Ramos (cell line): ENCODE measurements around the gene APMAP.

ENCODE experiments used
- in situ Hi-C: fragments of 300-500 bp; cut with MboI; formaldehyde crosslinking; loops from one replicate; pipeline ENCODE4 v1.14.3; 2022; ENCODE audit warnings: low sequenced_read_pairs; ENCODE audit not compliant: unreplicated experiment

The APMAP gene

GRCh38 chr20:25025091-25025861 lies 32.7 kb upstream of the APMAP start:
- in situ Hi-C loops = no loop called here

DNA sequence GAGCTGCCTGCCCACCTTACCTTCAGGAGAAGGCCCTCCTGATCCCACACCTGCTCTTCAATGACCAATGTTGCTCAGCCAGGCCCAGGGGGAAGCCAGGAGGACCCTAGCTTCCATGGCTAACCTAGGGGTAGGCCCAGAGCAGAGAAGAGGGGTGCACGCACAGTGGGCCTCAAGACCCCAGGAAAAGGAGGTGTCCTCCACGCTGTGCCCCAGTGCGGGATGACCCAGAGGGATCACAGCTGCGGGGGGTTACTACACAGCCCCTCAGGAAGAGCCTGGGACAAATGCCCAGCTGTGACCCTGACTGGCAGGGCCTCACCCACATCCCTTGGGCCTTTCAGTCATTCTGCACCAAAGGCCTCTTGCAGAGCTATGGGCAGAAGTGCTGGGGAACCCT lies 31.6 kb upstream of the APMAP start:
- in situ Hi-C loops = no loop called here

DNA sequence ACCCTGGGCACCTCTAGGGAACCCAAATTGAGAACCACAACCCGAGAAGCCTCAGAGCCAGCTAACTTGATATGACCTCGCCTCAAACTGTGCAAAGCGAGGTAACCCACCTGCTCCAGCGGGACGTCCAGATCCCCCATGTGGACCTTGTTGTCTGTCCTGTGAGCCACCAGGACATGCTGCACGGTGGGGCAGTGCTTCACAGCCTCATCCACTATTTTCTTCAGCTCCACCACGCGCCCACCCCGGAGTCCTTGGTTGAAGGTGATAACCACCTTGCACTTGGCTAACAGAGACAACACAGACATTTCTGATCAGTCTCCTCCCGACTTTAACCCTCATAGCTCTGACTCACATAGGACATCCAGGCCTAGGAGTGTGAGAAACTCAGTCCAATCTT lies 30.8 kb upstream of the APMAP start:
- in situ Hi-C loops = no loop called here

GRCh38 chr20:25022680-25023079 lies 30.1 kb upstream of the APMAP start:
- in situ Hi-C loops = no loop called here

DNA sequence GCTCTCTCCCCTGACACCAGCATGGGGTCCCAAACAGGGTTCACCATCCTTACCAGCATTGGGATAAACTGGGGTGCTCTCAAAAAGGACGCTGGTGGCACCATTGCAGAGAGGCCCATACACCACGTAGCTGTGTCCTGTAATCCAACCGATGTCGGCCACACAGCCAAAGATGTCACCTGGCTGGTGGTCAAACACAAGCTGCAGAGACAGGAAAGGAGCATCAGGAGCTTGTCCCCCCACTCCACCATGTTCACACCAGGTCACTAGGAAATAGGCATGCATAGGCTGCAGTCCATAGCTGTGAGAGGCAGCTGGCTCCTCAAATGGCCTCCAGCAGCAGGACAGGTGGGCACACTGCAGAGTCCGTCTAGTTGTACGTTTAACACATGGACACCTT lies 28.8 kb upstream of the APMAP start:
- in situ Hi-C loops = no loop called here

- in situ Hi-C loops = no loop called here
These were observed 28.4 kb upstream of the APMAP start for GRCh38 chr20:25020901-25021301.

GRCh38 chr20:25020345-25020744 lies 27.8 kb upstream of the APMAP start:
- in situ Hi-C loops = no loop called here

- in situ Hi-C loops = no loop called here
These were observed 27.0 kb upstream of the APMAP start for GRCh38 chr20:25019381-25020155.

GRCh38 chr20:25018841-25019240 lies 26.3 kb upstream of the APMAP start:
- in situ Hi-C loops = no loop called here

GRCh38 chr20:25018425-25018824 lies 25.9 kb upstream of the APMAP start:
- in situ Hi-C loops = no loop called here

GRCh38 chr20:25017257-25017803 lies 24.8 kb upstream of the APMAP start:
- in situ Hi-C loops = no loop called here

DNA sequence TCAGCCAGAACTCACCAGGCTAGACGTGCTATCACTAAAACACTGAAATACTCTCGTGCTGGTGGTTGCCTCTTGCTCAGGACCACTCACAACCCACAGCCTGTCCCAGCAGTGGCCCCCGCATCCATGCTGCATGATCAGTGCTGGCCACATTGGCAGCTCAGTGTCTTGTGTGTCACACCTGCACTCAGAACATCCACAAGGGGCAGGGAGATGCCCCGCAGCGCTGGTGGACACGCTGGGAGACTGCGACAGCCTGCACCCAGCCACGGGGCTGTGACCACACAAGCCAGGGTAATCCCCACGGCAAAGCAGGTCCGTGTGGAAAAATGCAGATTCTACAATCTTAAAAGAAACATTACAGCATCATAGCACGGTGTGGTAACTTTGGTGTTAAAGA lies 23.9 kb upstream of the APMAP start:
- in situ Hi-C loops = no loop called here

DNA sequence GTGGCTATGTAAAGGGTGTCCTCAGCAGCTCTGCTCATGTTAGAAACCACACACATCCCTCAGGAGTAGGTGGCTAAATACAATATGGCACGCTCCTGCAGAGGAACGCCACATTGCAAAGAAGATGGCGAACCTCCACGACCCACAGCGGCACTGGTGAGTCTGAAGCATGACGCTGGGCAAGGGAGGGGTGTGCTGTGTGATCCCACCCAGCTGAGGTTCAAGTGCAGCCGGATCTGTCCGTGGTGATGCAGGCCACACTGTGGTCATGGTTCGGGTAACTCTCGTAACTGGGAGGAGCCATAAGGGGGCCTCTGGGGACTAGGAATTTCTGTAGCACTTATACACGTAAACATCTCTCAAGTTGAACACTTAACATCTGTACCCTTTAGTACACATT lies 23.4 kb upstream of the APMAP start:
- in situ Hi-C loops = no loop called here

DNA sequence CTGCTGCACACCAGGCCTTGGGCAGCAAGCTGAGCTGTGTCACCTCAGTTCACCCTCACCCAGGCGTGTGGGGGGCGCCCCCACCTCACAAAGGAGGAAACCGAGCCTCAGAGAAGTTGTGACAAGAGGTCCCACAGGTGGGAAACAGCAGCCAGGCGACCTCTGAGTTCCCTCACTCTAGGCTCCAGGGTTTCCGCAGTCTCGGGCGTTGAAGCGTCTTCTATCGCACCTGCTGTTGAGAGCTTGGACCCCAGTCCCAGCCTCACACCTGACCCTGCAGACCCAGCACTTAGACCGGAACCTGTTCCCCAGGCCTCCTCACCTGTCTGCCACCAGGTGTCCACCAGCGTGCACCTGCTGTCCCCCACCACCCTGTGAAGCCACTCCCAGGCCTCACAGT lies 22.3 kb upstream of the APMAP start:
- in situ Hi-C loops = no loop called here

DNA sequence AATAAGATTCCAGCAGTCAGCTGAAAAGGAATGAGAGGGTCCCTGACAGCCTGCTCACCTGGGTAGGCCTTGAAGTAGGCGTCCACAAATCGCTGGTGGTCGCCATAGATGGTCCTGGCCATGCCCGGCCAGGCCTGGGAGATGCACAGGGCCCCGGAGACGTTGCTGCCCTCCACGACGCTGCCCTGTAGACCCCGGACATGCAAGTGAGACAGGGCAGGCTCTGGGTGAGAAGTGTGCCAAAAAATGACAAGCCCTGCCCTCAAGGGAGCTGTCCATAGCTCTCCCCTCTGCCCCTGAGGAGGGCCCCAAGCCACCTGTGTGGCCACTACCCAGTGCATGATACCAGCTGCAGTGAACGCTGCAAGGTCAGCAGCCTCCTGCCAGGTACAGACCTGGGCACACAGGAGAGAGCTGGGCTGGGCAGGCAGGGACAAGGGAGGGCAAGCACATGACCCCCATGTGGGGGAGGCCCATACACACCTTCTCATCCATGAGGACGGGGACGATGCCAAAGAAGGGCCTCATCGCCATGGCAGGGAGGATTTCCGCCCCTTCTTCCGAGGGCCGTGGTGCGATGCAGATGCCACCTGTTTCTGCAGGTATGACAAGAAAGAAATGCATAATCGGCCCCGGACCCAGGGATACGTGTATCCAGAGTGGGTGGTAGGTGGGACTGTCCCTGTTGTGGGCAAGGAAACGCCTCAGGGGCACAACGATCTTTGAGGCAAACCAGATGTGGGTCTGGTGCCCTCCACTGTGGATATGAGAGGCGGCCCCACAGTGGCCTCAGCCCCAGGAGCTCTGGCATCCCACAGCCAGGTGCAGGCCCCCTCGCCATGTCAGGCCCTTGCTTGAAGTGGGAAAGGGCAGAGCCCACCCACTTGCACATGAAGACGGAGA lies 21.2 kb upstream of the APMAP start:
- in situ Hi-C loops = no loop called here

- in situ Hi-C loops = no loop called here
These were observed 20.2 kb upstream of the APMAP start for GRCh38 chr20:25012616-25013189.

- in situ Hi-C loops = no loop called here
These were observed 19.3 kb upstream of the APMAP start for GRCh38 chr20:25011831-25012241.

DNA sequence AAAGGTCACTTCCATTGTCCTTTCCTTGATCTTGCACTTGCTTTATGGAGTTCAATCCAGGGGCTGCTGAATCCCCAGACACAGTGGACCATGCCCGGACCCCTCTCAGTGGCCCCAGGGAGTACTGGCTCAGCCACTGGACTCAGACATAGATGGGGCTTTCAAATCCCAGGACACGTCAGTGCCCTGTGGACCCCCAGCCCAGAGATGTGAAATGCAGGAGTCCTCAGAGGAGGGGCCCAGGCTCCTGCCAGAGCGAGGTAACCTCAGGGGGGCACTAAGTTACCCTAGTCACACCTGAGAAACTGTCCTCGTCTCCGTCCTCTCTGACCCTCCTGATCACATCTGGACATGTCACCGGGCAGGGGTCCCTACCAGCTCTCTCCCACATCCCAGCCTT lies 18.7 kb upstream of the APMAP start:
- in situ Hi-C loops = no loop called here

- in situ Hi-C loops = no loop called here
These were observed 16.9 kb upstream of the APMAP start for GRCh38 chr20:25009218-25010145.
